DND-41 (cell line): Measurements from ENCODE around the gene LRPPRC.

Source experiments
- EZH2 ChIP-seq: IDR thresholded peaks from 3 replicates; pipeline ENCODE4 v1.6.1; 2012; ENCODE audit warnings: borderline replicate concordance, low read depth, mild to moderate bottlenecking, moderate library complexity, low read length, inconsistent platforms; ENCODE audit not compliant: severe bottlenecking
- TF ChIP-seq, protein P1 (sequence below): IDR thresholded peaks from 2 replicates; pipeline ENCODE4 v1.5.1; 2012; ENCODE audit warnings: borderline replicate concordance, low read length, moderate library complexity, mild to moderate bottlenecking; ENCODE audit not compliant: poor library complexity, severe bottlenecking; ENCODE audit errors: extremely low read depth

DNA sequence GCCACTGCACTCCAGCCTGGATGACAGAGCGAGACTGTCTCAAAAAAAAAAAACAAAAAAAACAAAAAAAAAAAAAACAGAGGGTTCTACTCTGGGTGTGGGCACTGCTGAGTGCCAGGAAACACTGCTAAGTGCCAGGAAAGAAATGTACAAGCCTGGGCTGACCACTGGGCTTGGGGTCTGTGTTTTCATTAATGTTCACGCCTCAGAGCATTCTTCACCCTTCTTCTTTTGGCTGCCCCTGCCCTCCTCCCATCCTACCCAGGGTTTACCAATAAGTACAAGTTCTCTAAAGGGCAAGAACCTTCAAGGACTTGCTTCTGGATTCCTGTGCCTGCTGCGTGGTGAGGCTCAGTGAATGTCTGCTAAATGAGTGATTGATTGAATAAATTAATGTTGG is 49.3 kb upstream of the LRPPRC start:
- TF ChIP-seq, protein P1, sequence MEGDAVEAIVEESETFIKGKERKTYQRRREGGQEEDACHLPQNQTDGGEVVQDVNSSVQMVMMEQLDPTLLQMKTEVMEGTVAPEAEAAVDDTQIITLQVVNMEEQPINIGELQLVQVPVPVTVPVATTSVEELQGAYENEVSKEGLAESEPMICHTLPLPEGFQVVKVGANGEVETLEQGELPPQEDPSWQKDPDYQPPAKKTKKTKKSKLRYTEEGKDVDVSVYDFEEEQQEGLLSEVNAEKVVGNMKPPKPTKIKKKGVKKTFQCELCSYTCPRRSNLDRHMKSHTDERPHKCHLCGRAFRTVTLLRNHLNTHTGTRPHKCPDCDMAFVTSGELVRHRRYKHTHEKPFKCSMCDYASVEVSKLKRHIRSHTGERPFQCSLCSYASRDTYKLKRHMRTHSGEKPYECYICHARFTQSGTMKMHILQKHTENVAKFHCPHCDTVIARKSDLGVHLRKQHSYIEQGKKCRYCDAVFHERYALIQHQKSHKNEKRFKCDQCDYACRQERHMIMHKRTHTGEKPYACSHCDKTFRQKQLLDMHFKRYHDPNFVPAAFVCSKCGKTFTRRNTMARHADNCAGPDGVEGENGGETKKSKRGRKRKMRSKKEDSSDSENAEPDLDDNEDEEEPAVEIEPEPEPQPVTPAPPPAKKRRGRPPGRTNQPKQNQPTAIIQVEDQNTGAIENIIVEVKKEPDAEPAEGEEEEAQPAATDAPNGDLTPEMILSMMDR: no peak
- no peak for TF ChIP-seq EZH2
